Measurements from ENCODE around the gene TEX44. TPM values are rescaled to one million over a fixed set of nuclear protein-coding genes. Genes with fewer than 3 reads are reported as not detected.

TEX44 gene
- total and polyA plus RNA-seq, 9 of the 15 experiments (the other 6 are each of a cell fraction or from before 2014, with no cell fraction given): not detected

DNA sequence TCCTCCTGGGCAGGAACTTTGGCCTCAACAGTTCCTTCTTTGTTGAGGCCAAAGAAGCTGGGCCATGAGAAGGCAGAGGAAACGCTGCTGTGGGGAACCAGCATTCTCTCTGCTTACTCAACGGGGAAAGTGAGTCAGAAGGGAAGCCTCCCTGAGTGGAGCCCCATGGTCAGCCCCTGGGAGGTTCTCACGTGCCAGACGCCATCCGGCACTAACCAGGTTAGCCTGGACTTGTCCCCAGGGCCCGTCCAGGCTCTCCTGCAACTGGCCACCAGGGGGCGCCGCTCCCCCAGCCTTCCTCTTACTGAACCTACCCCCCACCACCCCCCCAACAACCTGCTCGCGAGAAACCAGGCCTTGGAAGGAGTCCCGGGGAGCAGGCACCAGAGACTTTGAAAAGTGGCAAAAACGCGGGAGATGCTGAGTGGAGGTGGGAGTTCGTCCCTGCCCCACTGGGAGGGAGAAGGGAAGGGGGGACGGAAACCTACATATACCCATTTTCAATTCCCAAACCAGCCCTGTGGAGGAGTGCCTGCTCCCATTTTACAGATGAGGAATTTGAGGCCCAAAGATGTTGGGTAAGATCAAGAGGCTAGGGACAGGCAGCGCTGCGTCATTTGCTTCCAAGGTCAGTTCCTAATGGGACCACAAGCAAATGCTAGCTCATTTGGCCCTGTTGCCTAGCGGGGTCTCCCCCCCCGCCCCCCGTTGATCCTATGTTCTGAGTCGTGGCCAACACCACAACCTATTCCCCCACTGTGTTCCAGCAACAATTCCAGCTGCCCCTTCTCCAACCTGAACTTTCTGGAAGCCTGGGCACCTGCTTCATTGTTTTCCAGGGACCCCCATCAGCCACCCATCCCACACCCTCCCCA, 20.0 kb downstream of the TEX44 start (continued):
- TF ChIP-seq, protein P1, sequence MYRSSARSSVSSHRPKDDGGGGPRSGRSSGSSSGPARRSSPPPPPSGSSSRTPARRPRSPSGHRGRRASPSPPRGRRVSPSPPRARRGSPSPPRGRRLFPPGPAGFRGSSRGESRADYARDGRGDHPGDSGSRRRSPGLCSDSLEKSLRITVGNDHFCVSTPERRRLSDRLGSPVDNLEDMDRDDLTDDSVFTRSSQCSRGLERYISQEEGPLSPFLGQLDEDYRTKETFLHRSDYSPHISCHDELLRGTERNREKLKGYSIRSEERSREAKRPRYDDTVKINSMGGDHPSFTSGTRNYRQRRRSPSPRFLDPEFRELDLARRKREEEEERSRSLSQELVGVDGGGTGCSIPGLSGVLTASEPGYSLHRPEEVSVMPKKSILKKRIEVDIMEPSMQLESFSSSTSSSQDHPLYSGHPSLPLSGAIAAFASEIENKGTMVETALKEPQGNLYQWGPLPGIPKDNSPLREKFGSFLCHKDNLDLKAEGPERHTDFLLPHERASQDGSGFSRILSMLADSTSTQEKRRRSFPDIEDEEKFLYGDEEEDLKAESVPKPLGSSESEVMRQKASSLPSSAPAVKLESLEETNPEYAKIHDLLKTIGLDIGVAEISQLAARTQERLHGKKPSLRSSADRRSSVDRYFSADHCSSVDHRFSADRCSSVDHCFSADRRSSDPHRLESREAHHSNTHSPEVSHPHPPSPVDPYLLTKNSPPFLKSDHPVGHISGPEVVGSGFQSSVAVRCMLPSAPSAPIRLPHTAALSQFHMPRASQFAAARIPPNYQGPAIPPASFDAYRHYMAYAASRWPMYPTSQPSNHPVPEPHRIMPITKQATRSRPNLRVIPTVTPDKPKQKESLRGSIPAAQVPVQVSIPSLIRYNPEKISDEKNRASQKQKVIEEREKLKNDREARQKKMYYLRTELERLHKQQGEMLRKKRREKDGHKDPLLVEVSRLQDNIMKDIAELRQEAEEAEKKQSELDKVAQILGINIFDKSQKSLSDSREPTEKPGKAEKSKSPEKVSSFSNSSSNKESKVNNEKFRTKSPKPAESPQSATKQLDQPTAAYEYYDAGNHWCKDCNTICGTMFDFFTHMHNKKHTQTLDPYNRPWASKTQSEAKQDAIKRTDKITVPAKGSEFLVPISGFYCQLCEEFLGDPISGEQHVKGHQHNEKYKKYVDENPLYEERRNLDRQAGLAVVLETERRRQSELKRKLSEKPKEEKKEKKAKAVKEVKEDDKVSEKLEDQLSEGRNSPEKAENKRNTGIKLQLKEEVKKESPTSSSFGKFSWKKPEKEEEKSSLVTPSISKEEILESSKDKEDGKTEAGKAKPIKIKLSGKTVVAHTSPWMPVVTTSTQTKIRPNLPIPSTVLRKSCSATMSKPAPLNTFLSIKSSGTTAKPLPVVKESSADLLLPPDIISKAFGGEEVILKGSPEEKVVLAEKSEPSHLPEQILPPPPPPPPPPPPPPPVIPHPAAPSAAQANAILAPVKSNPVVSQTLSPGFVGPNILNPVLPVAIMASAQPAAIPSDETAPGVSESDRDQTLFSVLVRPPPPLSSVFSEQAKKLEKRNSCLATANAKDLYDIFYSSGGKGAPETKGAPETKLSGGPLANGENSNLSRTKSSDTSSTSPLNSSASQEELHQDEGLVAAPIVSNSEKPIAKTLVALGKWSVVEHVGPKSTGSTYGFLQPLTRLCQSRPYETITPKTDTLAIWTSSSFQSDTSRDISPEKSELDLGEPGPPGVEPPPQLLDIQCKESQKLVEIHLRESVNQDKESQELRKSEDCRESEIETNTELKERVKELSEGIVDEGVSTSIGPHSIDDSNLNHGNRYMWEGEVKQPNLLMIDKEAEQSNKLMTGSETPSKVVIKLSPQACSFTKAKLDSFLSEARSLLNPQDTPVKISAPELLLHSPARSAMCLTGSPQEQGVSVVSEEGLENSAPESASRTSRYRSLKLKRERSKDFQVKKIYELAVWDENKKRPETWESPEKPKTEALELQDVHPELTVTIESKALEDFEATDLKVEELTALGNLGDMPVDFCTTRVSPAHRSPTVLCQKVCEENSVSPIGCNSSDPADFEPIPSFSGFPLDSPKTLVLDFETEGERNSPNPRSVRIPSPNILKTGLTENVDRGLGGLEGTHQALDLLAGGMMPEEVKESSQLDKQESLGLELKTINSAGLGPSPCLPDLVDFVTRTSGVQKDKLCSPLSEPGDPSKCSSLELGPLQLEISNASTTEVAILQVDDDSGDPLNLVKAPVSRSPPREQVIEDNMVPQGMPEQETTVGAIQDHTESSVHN (IDR thresholded peaks at IDR 0.05; ENCODE audit: borderline replicate concordance in 1 of 2, low read depth in 1 of 2): no peak
- no peak for TF ChIP-seq TEAD2 (tag; IDR thresholded peaks at IDR 0.05)
- TF ChIP-seq FOXA3 (CRISPR knock-in tag; conservative IDR thresholded peaks at IDR 0.05 in 1 of 2, IDR thresholded peaks at IDR 0.05 in 1 of 2): no peak
- TF ChIP-seq, protein P2, sequence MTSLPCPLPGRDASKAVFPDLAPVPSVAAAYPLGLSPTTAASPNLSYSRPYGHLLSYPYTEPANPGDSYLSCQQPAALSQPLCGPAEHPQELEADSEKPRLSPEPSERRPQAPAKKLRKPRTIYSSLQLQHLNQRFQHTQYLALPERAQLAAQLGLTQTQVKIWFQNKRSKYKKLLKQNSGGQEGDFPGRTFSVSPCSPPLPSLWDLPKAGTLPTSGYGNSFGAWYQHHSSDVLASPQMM (CRISPR knock-in tag; IDR thresholded peaks at IDR 0.05): no peak
- TF ChIP-seq, protein P3, sequence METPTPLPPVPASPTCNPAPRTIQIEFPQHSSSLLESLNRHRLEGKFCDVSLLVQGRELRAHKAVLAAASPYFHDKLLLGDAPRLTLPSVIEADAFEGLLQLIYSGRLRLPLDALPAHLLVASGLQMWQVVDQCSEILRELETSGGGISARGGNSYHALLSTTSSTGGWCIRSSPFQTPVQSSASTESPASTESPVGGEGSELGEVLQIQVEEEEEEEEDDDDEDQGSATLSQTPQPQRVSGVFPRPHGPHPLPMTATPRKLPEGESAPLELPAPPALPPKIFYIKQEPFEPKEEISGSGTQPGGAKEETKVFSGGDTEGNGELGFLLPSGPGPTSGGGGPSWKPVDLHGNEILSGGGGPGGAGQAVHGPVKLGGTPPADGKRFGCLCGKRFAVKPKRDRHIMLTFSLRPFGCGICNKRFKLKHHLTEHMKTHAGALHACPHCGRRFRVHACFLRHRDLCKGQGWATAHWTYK (CRISPR knock-in tag; IDR thresholded peaks at IDR 0.05): no peak
- TF ChIP-seq, protein P4, sequence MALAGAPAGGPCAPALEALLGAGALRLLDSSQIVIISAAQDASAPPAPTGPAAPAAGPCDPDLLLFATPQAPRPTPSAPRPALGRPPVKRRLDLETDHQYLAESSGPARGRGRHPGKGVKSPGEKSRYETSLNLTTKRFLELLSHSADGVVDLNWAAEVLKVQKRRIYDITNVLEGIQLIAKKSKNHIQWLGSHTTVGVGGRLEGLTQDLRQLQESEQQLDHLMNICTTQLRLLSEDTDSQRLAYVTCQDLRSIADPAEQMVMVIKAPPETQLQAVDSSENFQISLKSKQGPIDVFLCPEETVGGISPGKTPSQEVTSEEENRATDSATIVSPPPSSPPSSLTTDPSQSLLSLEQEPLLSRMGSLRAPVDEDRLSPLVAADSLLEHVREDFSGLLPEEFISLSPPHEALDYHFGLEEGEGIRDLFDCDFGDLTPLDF (CRISPR knock-in tag; IDR thresholded peaks at IDR 0.05): no peak
- TF ChIP-seq, protein P5, sequence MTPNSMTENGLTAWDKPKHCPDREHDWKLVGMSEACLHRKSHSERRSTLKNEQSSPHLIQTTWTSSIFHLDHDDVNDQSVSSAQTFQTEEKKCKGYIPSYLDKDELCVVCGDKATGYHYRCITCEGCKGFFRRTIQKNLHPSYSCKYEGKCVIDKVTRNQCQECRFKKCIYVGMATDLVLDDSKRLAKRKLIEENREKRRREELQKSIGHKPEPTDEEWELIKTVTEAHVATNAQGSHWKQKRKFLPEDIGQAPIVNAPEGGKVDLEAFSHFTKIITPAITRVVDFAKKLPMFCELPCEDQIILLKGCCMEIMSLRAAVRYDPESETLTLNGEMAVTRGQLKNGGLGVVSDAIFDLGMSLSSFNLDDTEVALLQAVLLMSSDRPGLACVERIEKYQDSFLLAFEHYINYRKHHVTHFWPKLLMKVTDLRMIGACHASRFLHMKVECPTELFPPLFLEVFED (CRISPR knock-in tag; conservative IDR thresholded peaks at IDR 0.05): no peak
- no peak for TF ChIP-seq MBD2 (IDR thresholded peaks at IDR 0.05; ENCODE audit: borderline replicate concordance, low read depth)
